SK-N-MC (cell line): ENCODE measurements around the gene RHBDD3.

ENCODE experiments used
- DNase-seq: peaks from one replicate; pipeline ENCODE4 v3.0.0-alpha.2; 2011; ENCODE audit warnings: low read depth, low spot score
- H3K27ac ChIP-seq: fragments of 200-600 bp; sonication (generic); 2 replicates; pipeline ENCODE4 v1.5.1; 2016; ENCODE audit warnings: mixed run types
- H3K36me3 ChIP-seq: fragments of 200-600 bp; sonication (generic); 2 replicates; pipeline ENCODE4 v1.6.1; 2017; ENCODE audit warnings: antibody characterized with exemption, low read length, mixed read lengths; ENCODE audit not compliant: insufficient read depth
- H3K4me3 ChIP-seq: fragments of 200-600 bp; sonication (generic); 2 replicates; pipeline ENCODE4 v1.5.1; 2016
- H3K9ac ChIP-seq: fragments of 200-600 bp; sonication (generic); 2 replicates; pipeline ENCODE4 v1.8.0; 2017; ENCODE audit warnings: mixed run types, mixed read lengths; ENCODE audit not compliant: insufficient read length
- H3K9me3 ChIP-seq: fragments of 200-600 bp; sonication (generic); 2 replicates; pipeline ENCODE4 v1.6.1; 2017; ENCODE audit warnings: low read depth, mild to moderate bottlenecking, antibody characterized with exemption, low read length, moderate library complexity, mixed read lengths
- EZH2 ChIP-seq: fragments of 200-600 bp; sonication (generic); IDR thresholded peaks from one replicate; pipeline ENCODE4 v1.6.1; 2017; ENCODE audit warnings: antibody characterized with exemption
- FOXP2 ChIP-seq: optimal IDR thresholded peaks from 2 replicates; pipeline ENCODE3; 2011; ENCODE audit warnings: mild to moderate bottlenecking, moderate library complexity; ENCODE audit not compliant: insufficient read depth; ENCODE audit errors: extremely low read length, control extremely low read depth
- POLR2AphosphoS5 ChIP-seq: IDR thresholded peaks from 2 replicates; pipeline ENCODE4 v1.6.1; 2012; ENCODE audit warnings: mild to moderate bottlenecking, low read depth, low read length, borderline replicate concordance

Gene RHBDD3

DNA sequence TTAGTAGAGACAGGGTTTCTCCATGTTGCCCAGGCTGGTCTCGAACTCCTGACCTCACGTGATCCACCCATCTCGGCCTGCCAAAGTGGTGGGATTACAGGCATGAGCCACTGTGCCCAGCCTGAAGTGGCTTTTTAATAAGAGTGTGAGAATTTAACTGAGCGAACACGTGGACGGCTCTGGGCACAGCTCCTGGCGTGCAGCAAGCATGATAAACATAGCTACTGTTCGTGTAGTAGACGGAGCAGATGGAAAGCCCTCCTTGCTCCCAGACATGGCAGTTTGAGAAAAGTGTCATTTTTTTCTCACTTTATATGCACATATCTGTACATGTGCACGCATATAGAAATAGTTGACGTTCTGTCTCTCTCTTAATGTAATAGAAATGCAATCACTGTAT, 55.0 kb downstream of the RHBDD3 start:
- no peak for DNase-seq
- Histone ChIP-seq H3K27ac (no peak overlapping the region), H3K4me3 (no peak overlapping the region), H3K9ac (no peak overlapping the region), H3K9me3 (no peaks in the 10 kb centered on the region), H3K36me3 (no peaks in the 10 kb centered on the region)
- TF ChIP-seq POLR2AphosphoS5 (no peak), FOXP2 (no peak), EZH2 (no peak)

DNA sequence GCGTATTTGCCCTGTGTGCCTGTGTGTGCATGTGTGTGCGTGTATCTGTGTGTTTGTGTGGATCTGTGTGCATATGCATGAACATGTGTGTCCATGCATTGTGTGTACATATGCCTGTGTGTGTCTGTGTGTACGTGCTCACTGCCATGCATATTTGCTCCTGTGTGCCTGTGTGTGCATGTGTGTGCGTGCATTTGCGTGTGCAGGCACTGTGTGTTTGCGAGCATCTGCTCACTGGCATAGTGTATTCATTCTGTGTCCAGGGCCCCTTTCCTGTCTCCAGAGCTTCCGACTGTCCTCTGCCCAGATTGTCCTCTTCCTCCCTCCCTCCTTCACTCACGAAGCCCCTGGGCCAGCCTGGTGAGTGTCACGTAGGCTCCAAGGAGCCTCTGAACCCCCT, 56.3 kb downstream of the RHBDD3 start:
- H3K9ac ChIP-seq = no peak overlapping the region
- H3K36me3 ChIP-seq = no peaks in the 10 kb centered on the region
- DNase-seq = no peak
- H3K9me3 ChIP-seq = no peaks in the 10 kb centered on the region
- no peak for TF ChIP-seq FOXP2
- no peak for TF ChIP-seq POLR2AphosphoS5
- TF ChIP-seq EZH2 = no peak
- H3K27ac ChIP-seq = no peak overlapping the region
- H3K4me3 ChIP-seq = no peak overlapping the region

- no peak for TF ChIP-seq FOXP2
- TF ChIP-seq POLR2AphosphoS5 = no peak
- TF ChIP-seq EZH2 = no peak
- H3K9me3 ChIP-seq = no peaks in the 10 kb centered on the region
- H3K9ac ChIP-seq = no peak overlapping the region
- no peak for DNase-seq
- H3K4me3 ChIP-seq = no peak overlapping the region
- no peaks in the 10 kb centered on the region for H3K36me3 ChIP-seq
- no peak overlapping the region for H3K27ac ChIP-seq
Observed at GRCh38 chr22:29211066-29211465, 56.7 kb downstream of the RHBDD3 start.
